Measurements from ENCODE around the gene PLEKHA4.
A peak's percentile ranks its signal among the peaks of the same experiment; 100 is the strongest.

Gene PLEKHA4

GRCh38 chr19:48821633-48822032 is 46.8 kb downstream of the PLEKHA4 start:
- H3K27me3 ChIP-seq (replicated peaks in 2 of 5; ENCODE audit: control insufficient read depth in 4 of 5, insufficient read depth in 5 of 5, low read length in 4 of 5): no peaks in the 10 kb centered on the region
- H3K4me3 ChIP-seq (ENCODE audit: control insufficient read depth in 1 of 7, extremely low read depth in 1 of 7, insufficient read depth in 4 of 7, low read depth in 2 of 7, low read length in 6 of 7): no peak overlapping the region
- no peaks in the 10 kb centered on the region for H3K9me3 ChIP-seq (ENCODE audit: control extremely low read depth in 1 of 5, control insufficient read depth in 4 of 5, insufficient read depth in 2 of 5, low read depth in 1 of 5, low read length in 4 of 5)
- no peaks in the 10 kb centered on the region for H3K36me3 ChIP-seq (ENCODE audit: control insufficient read depth in 4 of 4, insufficient read depth in 4 of 4, low read length in 3 of 4)
- H3K27ac ChIP-seq (ENCODE audit: insufficient read depth in 1 of 2, low read depth in 1 of 2, low read length in 2 of 2, poor library complexity in 1 of 2, severe bottlenecking in 2 of 2): no peak overlapping the region
- DNase-seq: no peak
- 80% methylated on average over 5 of the region's 5 CpGs for WGBS (ENCODE audit: insufficient coverage)
- POLR2A ChIA-PET: no interaction called here
- CTCF ChIA-PET: no interaction called here
- H3K4me1 ChIP-seq (ENCODE audit: control extremely low read depth in 1 of 4, control insufficient read depth in 4 of 4, insufficient read depth in 4 of 4, low read length in 3 of 4): no peaks in the 10 kb centered on the region

GRCh38 chr19:48819366-48819816 is 49.0 kb downstream of the PLEKHA4 start:
- no peaks in the 10 kb centered on the region for H3K27me3 ChIP-seq (replicated peaks in 2 of 5; ENCODE audit: control insufficient read depth in 4 of 5, insufficient read depth in 5 of 5, low read length in 4 of 5)
- ChIA-PET CTCF (no interaction called here), POLR2A (no interaction called here)
- 92% methylated on average over 4 of the region's 4 CpGs for WGBS (ENCODE audit: insufficient coverage)
- H3K4me1 ChIP-seq (ENCODE audit: control extremely low read depth in 1 of 4, control insufficient read depth in 4 of 4, insufficient read depth in 4 of 4, low read length in 3 of 4): no peaks in the 10 kb centered on the region
- H3K36me3 ChIP-seq (ENCODE audit: control insufficient read depth in 4 of 4, insufficient read depth in 4 of 4, low read length in 3 of 4): no peaks in the 10 kb centered on the region
- no peak overlapping the region for H3K4me3 ChIP-seq (ENCODE audit: control insufficient read depth in 1 of 7, extremely low read depth in 1 of 7, insufficient read depth in 4 of 7, low read depth in 2 of 7, low read length in 6 of 7)
- H3K27ac ChIP-seq (ENCODE audit: insufficient read depth in 1 of 2, low read depth in 1 of 2, low read length in 2 of 2, poor library complexity in 1 of 2, severe bottlenecking in 2 of 2): no peak overlapping the region
- no peaks in the 10 kb centered on the region for H3K9me3 ChIP-seq (ENCODE audit: control extremely low read depth in 1 of 5, control insufficient read depth in 4 of 5, insufficient read depth in 2 of 5, low read depth in 1 of 5, low read length in 4 of 5)
- no peak for DNase-seq

GRCh38 chr19:48818234-48818820 is 50.1 kb downstream of the PLEKHA4 start:
- Histone ChIP-seq H3K4me1 (ENCODE audit: control extremely low read depth in 1 of 4, control insufficient read depth in 4 of 4, insufficient read depth in 4 of 4, low read length in 3 of 4) (no peaks in the 10 kb centered on the region), H3K27me3 (replicated peaks in 2 of 5; ENCODE audit: control insufficient read depth in 4 of 5, insufficient read depth in 5 of 5, low read length in 4 of 5) (no peaks in the 10 kb centered on the region), H3K9me3 (ENCODE audit: control extremely low read depth in 1 of 5, control insufficient read depth in 4 of 5, insufficient read depth in 2 of 5, low read depth in 1 of 5, low read length in 4 of 5) (no peaks in the 10 kb centered on the region), H3K4me3 (ENCODE audit: control insufficient read depth in 1 of 7, extremely low read depth in 1 of 7, insufficient read depth in 4 of 7, low read depth in 2 of 7, low read length in 6 of 7) (no peak overlapping the region), H3K27ac (ENCODE audit: insufficient read depth in 1 of 2, low read depth in 1 of 2, low read length in 2 of 2, poor library complexity in 1 of 2, severe bottlenecking in 2 of 2) (no peak overlapping the region), H3K36me3 (ENCODE audit: control insufficient read depth in 4 of 4, insufficient read depth in 4 of 4, low read length in 3 of 4) (no peaks in the 10 kb centered on the region)
- ChIA-PET POLR2A (no interaction called here), CTCF (interaction anchor here (1.6 kb wide), 1 partner anchor 18 kb away, joined by 4 read pairs; the partner anchor contains the start of gene HSD17B14)
- DNase-seq: no peak
- WGBS (ENCODE audit: insufficient coverage): 100% methylated on average over 8 of the region's 9 CpGs

- CTCF ChIA-PET: interaction anchor here (1.6 kb wide), 1 partner anchor 18 kb away, joined by 4 read pairs; the partner anchor contains the start of gene HSD17B14
Observed at GRCh38 chr19:48817585-48818124, 50.8 kb downstream of the PLEKHA4 start.

GRCh38 chr19:48815870-48816501 is 52.4 kb downstream of the PLEKHA4 start:
- Histone ChIP-seq H3K9me3 (ENCODE audit: control extremely low read depth in 1 of 5, control insufficient read depth in 4 of 5, insufficient read depth in 2 of 5, low read depth in 1 of 5, low read length in 4 of 5) (no peaks in the 10 kb centered on the region), H3K27me3 (replicated peaks in 2 of 5; ENCODE audit: control insufficient read depth in 4 of 5, insufficient read depth in 5 of 5, low read length in 4 of 5) (no peaks in the 10 kb centered on the region), H3K4me1 (ENCODE audit: control extremely low read depth in 1 of 4, control insufficient read depth in 4 of 4, insufficient read depth in 4 of 4, low read length in 3 of 4) (peaks cover 0 to 11% (median 6%) of the 10 kb centered on the region in 4 experiments), H3K4me3 (ENCODE audit: control insufficient read depth in 1 of 7, extremely low read depth in 1 of 7, insufficient read depth in 4 of 7, low read depth in 2 of 7, low read length in 6 of 7) (no peak overlapping the region), H3K27ac (ENCODE audit: insufficient read depth in 1 of 2, low read depth in 1 of 2, low read length in 2 of 2, poor library complexity in 1 of 2, severe bottlenecking in 2 of 2) (no peak overlapping the region), H3K36me3 (ENCODE audit: control insufficient read depth in 4 of 4, insufficient read depth in 4 of 4, low read length in 3 of 4) (no peaks in the 10 kb centered on the region)
- 83% methylated on average over 9 of the region's 14 CpGs for WGBS (ENCODE audit: insufficient coverage)
- ChIA-PET POLR2A (no interaction called here), CTCF (interaction anchor here (0.8 to 1.5 kb wide), 4 partner anchors 20 to 28 kb away, joined by 3 to 6 read pairs (median 4); partner anchors contain the start of gene HSD17B14)
- DNase-seq: peak in 2 of 3 donors; percentile 60 to 70

More at GRCh38 chr19:48817585-48818124, 50.8 kb downstream of the PLEKHA4 start:
- WGBS (ENCODE audit: insufficient coverage): no CpG with 5 or more reads among the region's 5 CpGs
- POLR2A ChIA-PET: no interaction called here
- no peaks in the 10 kb centered on the region for H3K36me3 ChIP-seq (ENCODE audit: control insufficient read depth in 4 of 4, insufficient read depth in 4 of 4, low read length in 3 of 4)
- no peaks in the 10 kb centered on the region for H3K9me3 ChIP-seq (ENCODE audit: control extremely low read depth in 1 of 5, control insufficient read depth in 4 of 5, insufficient read depth in 2 of 5, low read depth in 1 of 5, low read length in 4 of 5)
- H3K27me3 ChIP-seq (replicated peaks in 2 of 5; ENCODE audit: control insufficient read depth in 4 of 5, insufficient read depth in 5 of 5, low read length in 4 of 5): no peaks in the 10 kb centered on the region
- H3K4me3 ChIP-seq (ENCODE audit: control insufficient read depth in 1 of 7, extremely low read depth in 1 of 7, insufficient read depth in 4 of 7, low read depth in 2 of 7, low read length in 6 of 7): no peak overlapping the region
- H3K4me1 ChIP-seq (ENCODE audit: control extremely low read depth in 1 of 4, control insufficient read depth in 4 of 4, insufficient read depth in 4 of 4, low read length in 3 of 4): no peaks in the 10 kb centered on the region
- no peak for DNase-seq
- H3K27ac ChIP-seq (ENCODE audit: insufficient read depth in 1 of 2, low read depth in 1 of 2, low read length in 2 of 2, poor library complexity in 1 of 2, severe bottlenecking in 2 of 2): no peak overlapping the region

GRCh38 chr19:48814895-48815294 is 53.5 kb downstream of the PLEKHA4 start:
- Histone ChIP-seq H3K4me3 (ENCODE audit: control insufficient read depth in 1 of 7, extremely low read depth in 1 of 7, insufficient read depth in 4 of 7, low read depth in 2 of 7, low read length in 6 of 7) (no peak overlapping the region), H3K4me1 (ENCODE audit: control extremely low read depth in 1 of 4, control insufficient read depth in 4 of 4, insufficient read depth in 4 of 4, low read length in 3 of 4) (peaks cover 0 to 20% (median 14%) of the 10 kb centered on the region in 4 experiments), H3K27me3 (replicated peaks in 2 of 5; ENCODE audit: control insufficient read depth in 4 of 5, insufficient read depth in 5 of 5, low read length in 4 of 5) (no peaks in the 10 kb centered on the region), H3K27ac (ENCODE audit: insufficient read depth in 1 of 2, low read depth in 1 of 2, low read length in 2 of 2, poor library complexity in 1 of 2, severe bottlenecking in 2 of 2) (no peak overlapping the region), H3K36me3 (ENCODE audit: control insufficient read depth in 4 of 4, insufficient read depth in 4 of 4, low read length in 3 of 4) (no peaks in the 10 kb centered on the region), H3K9me3 (ENCODE audit: control extremely low read depth in 1 of 5, control insufficient read depth in 4 of 5, insufficient read depth in 2 of 5, low read depth in 1 of 5, low read length in 4 of 5) (no peaks in the 10 kb centered on the region)
- 98% methylated on average over 6 of the region's 6 CpGs for WGBS (ENCODE audit: insufficient coverage)
- POLR2A ChIA-PET: no interaction called here
- DNase-seq: no peak
- CTCF ChIA-PET: interaction anchor here (1.0 kb wide), 2 partner anchors 20 to 24 kb away, joined by 3 to 4 read pairs; no protein-coding TSS in a partner anchor

Measured in common myeloid progenitor, CD34-positive (primary cell).